Loucy (cell line): ENCODE results near the gene IRF2BP2.

ENCODE experiments used
- H2AFZ ChIP-seq: fragments of 200-600 bp; sonication (generic); 2 replicates; pipeline ENCODE4 v1.6.0; 2016; ENCODE audit warnings: antibody characterized with exemption, mild to moderate bottlenecking, low read length, moderate library complexity
- H3F3A ChIP-seq: fragments of 200-600 bp; 2 replicates; pipeline ENCODE4 v1.6.0; 2016; ENCODE audit warnings: antibody characterized with exemption, low read depth, mild to moderate bottlenecking
- H3K27me3 ChIP-seq: fragments of 200-600 bp; sonication (generic); 2 replicates; pipeline ENCODE4 v1.6.1; 2014; ENCODE audit warnings: low read length, mild to moderate bottlenecking; ENCODE audit not compliant: insufficient read depth, poor library complexity, severe bottlenecking
- H3K36me3 ChIP-seq: fragments of 200-600 bp; sonication (generic); 2 replicates; pipeline ENCODE4 v1.6.1; 2016; ENCODE audit warnings: low read length; ENCODE audit not compliant: insufficient read depth
- H3K4me1 ChIP-seq: fragments of 200-600 bp; sonication (generic); 2 replicates; pipeline ENCODE4 v1.5.1; 2014; ENCODE audit warnings: low read length, mild to moderate bottlenecking; ENCODE audit not compliant: insufficient read depth, poor library complexity, severe bottlenecking
- H3K4me2 ChIP-seq: fragments of 200-600 bp; sonication (generic); 2 replicates; pipeline ENCODE4 v1.6.0; 2014; ENCODE audit warnings: antibody characterized with exemption, low read length, low read depth, mild to moderate bottlenecking; ENCODE audit not compliant: poor library complexity, severe bottlenecking
- H3K4me3 ChIP-seq: fragments of 200-600 bp; sonication (generic); 2 replicates; pipeline ENCODE4 v1.5.1; 2014; ENCODE audit warnings: low read length, mild to moderate bottlenecking, mixed read lengths; ENCODE audit not compliant: poor library complexity, severe bottlenecking
- H3K79me2 ChIP-seq: fragments of 200-600 bp; sonication (generic); 2 replicates; pipeline ENCODE4 v1.6.1; 2014; ENCODE audit warnings: low read length; ENCODE audit not compliant: insufficient read depth
- H3K9ac ChIP-seq: fragments of 200-600 bp; sonication (generic); 2 replicates; pipeline ENCODE4 v1.6.0; 2014; ENCODE audit warnings: mild to moderate bottlenecking, low read depth, low read length, moderate library complexity; ENCODE audit not compliant: poor library complexity, severe bottlenecking
- H3K9me2 ChIP-seq: fragments of 200-600 bp; sonication (generic); replicated peaks from 2 replicates; pipeline ENCODE4 v1.6.1; 2016; ENCODE audit warnings: low read depth, low read length, mixed read lengths
- H3K9me3 ChIP-seq: fragments of 200-600 bp; sonication (generic); 2 replicates; pipeline ENCODE4 v1.6.1; 2014; ENCODE audit warnings: mild to moderate bottlenecking, antibody characterized with exemption, low read length, low read depth; ENCODE audit not compliant: insufficient read depth
- H4K20me1 ChIP-seq: fragments of 200-600 bp; sonication (generic); 2 replicates; pipeline ENCODE4 v1.6.0; 2014; ENCODE audit warnings: antibody characterized with exemption, low read length, mild to moderate bottlenecking; ENCODE audit not compliant: insufficient read depth, poor library complexity, severe bottlenecking
- CTCF ChIP-seq: fragments of 200-600 bp; sonication (generic); conservative IDR thresholded peaks from 2 replicates; pipeline ENCODE4 v1.5.1; 2014; ENCODE audit warnings: mild to moderate bottlenecking, antibody characterized with exemption, low read length
- EZH2phosphoT487 ChIP-seq: fragments of 200-600 bp; IDR thresholded peaks from 2 replicates; pipeline ENCODE4 v1.6.1; 2018; ENCODE audit warnings: antibody characterized with exemption, mild to moderate bottlenecking, moderate library complexity, borderline replicate concordance

IRF2BP2 gene

GRCh38 chr1:234643111-234643849, 33.3 kb upstream of the IRF2BP2 start:
- Histone ChIP-seq H2AFZ (no peak overlapping the region), H3K9ac (no peak overlapping the region), H3K9me3 (no peaks in the 10 kb centered on the region), H3K4me1 (peaks cover 10% of the 10 kb centered on the region), H3K36me3 (no peaks in the 10 kb centered on the region), H3K4me2 (no peak overlapping the region), H3K4me3 (no peak overlapping the region), H3F3A (no peaks in the 10 kb centered on the region), H4K20me1 (no peaks in the 10 kb centered on the region), H3K27me3 (no peaks in the 10 kb centered on the region), H3K9me2 (no peaks in the 10 kb centered on the region), H3K79me2 (no peaks in the 10 kb centered on the region)
- no peak for TF ChIP-seq CTCF
- TF ChIP-seq EZH2phosphoT487 = no peak

- Histone ChIP-seq H3K9me3 (no peaks in the 10 kb centered on the region), H3F3A (no peaks in the 10 kb centered on the region), H3K4me3 (no peak overlapping the region), H3K36me3 (no peaks in the 10 kb centered on the region), H3K4me2 (no peak overlapping the region), H3K9me2 (no peaks in the 10 kb centered on the region), H2AFZ (no peak overlapping the region), H3K4me1 (peaks cover 10% of the 10 kb centered on the region), H4K20me1 (no peaks in the 10 kb centered on the region), H3K79me2 (no peaks in the 10 kb centered on the region), H3K27me3 (no peaks in the 10 kb centered on the region), H3K9ac (no peak overlapping the region)
- TF ChIP-seq EZH2phosphoT487 = no peak
- TF ChIP-seq CTCF = no peak
These were observed 32.5 kb upstream of the IRF2BP2 start for GRCh38 chr1:234642428-234642827.

- no peak overlapping the region for H3K4me2 ChIP-seq
- H2AFZ ChIP-seq = no peak overlapping the region
These were observed 30.0 kb upstream of the IRF2BP2 start for GRCh38 chr1:234639961-234640360.

More at GRCh38 chr1:234639961-234640360, 30.0 kb upstream of the IRF2BP2 start:
- Histone ChIP-seq H3K4me3 (no peak overlapping the region), H3K9me3 (no peaks in the 10 kb centered on the region), H3K4me1 (peaks cover 10% of the 10 kb centered on the region), H3K36me3 (no peaks in the 10 kb centered on the region), H3K9me2 (no peaks in the 10 kb centered on the region), H3K9ac (no peak overlapping the region), H3K27me3 (no peaks in the 10 kb centered on the region), H3F3A (no peaks in the 10 kb centered on the region), H4K20me1 (no peaks in the 10 kb centered on the region), H3K79me2 (no peaks in the 10 kb centered on the region)
- TF ChIP-seq EZH2phosphoT487 (no peak), CTCF (no peak)
